T-helper 1 cell treated with Interleukin-12 subunit alpha and Interleukin-12 subunit beta and Interleukin-4 antibody, amounts not matched to agents 30 ng/mL and 1 ng/mL, for 36 hours (primary cell): ENCODE results near the gene CCDC97. TPM values are rescaled to one million over a fixed set of nuclear protein-coding genes. Genes with fewer than 3 reads are reported as not detected.

Experiments
- intact Hi-C: fragments of 100-400 bp; cut with micrococcal nuclease; formaldehyde crosslinking; loops from one replicate; pipeline ENCODE4 v1.15.1; 2024
- total RNA-seq: library from RNA; stranded (reverse); gene quantifications from 2 replicates; pipeline ENCODE4 v1.2.3, GENCODE V29; 2022

Gene CCDC97
- total RNA-seq = 62.2 and 65.1 TPM in 2 replicates

GRCh38 chr19:41310033-41310831 is at the start of gene CCDC97:
CCDC97 (plus strand) TSS chr19:41310172; CDS start chr19:41310311, 139 bp downstream.
- intact Hi-C loops = loop anchor here (1.0 kb wide), 1 partner anchor 41 kb away; no protein-coding TSS in a partner anchor

- intact Hi-C loops = loop anchor here (1.0 to 5.0 kb wide), 16 partner anchors 35 to 1021 kb away; partner anchors contain the start of genes C19orf47, CIC, EGLN2 and NUMBL
These were observed 48.3 kb upstream of the CCDC97 start for GRCh38 chr19:41261474-41262190.

GRCh38 chr19:41263042-41263849 is 46.7 kb upstream of the CCDC97 start:
- intact Hi-C loops = loop anchor here (1.0 to 5.0 kb wide), 20 partner anchors 45 to 1019 kb away; partner anchors contain the start of genes B9D2, BCKDHA, CIC and COQ8B

- intact Hi-C loops = loop anchor here (1.0 to 5.0 kb wide), 20 partner anchors 44 to 1018 kb away; partner anchors contain the start of genes B9D2, BCKDHA, CIC and COQ8B
These were observed 46.0 kb upstream of the CCDC97 start, which contains the start of gene HNRNPUL1 for GRCh38 chr19:41263850-41264580. HNRNPUL1 (plus strand) TSS chr19:41264372; CDS start chr19:41264504, 132 bp downstream.

- intact Hi-C loops = loop anchor here (5.0 kb wide), 6 partner anchors 122 to 1018 kb away; partner anchors contain the start of genes SERTAD3 and ZNF574
These were observed 45.2 kb upstream of the CCDC97 start for GRCh38 chr19:41264581-41265394.

GRCh38 chr19:41265395-41266153 is 44.4 kb upstream of the CCDC97 start:
- intact Hi-C loops = no loop called here

GRCh38 chr19:41269055-41269454 is 40.9 kb upstream of the CCDC97 start:
- intact Hi-C loops = loop anchor here (1.0 kb wide), 1 partner anchor 11 kb away; no protein-coding TSS in a partner anchor

GRCh38 chr19:41269571-41269970 is 40.4 kb upstream of the CCDC97 start:
- intact Hi-C loops = loop anchor here (1.0 kb wide), 1 partner anchor 11 kb away; no protein-coding TSS in a partner anchor

GRCh38 chr19:41273076-41273475 is 36.9 kb upstream of the CCDC97 start:
- intact Hi-C loops = no loop called here

- intact Hi-C loops = no loop called here
These were observed 35.2 kb upstream of the CCDC97 start for GRCh38 chr19:41274802-41275201.

- intact Hi-C loops = no loop called here
These were observed 33.7 kb upstream of the CCDC97 start for GRCh38 chr19:41276231-41276630.

- intact Hi-C loops = no loop called here
These were observed 31.5 kb upstream of the CCDC97 start for GRCh38 chr19:41278478-41278877.

- intact Hi-C loops = loop anchor here (1.0 kb wide), 1 partner anchor 19 kb away; no protein-coding TSS in a partner anchor
These were observed 21.1 kb upstream of the CCDC97 start for GRCh38 chr19:41288673-41289530.

GRCh38 chr19:41289814-41290213 is 20.2 kb upstream of the CCDC97 start:
- intact Hi-C loops = loop anchor here (1.0 kb wide), 1 partner anchor 18 kb away; no protein-coding TSS in a partner anchor

GRCh38 chr19:41294393-41294792 is 15.6 kb upstream of the CCDC97 start:
- intact Hi-C loops = no loop called here

- intact Hi-C loops = no loop called here
These were observed 14.5 kb upstream of the CCDC97 start for GRCh38 chr19:41295499-41295898.

GRCh38 chr19:41296433-41296871 is 13.5 kb upstream of the CCDC97 start:
- intact Hi-C loops = no loop called here
